ENCODE results near the gene MSL2.

- TF ChIP-seq POLR2A (IDR thresholded peaks at IDR 0.05) (no peak), CTCF (IDR thresholded peaks at IDR 0.05) (no peak)
Observed at GRCh38 chr3:136106101-136106500, 90.0 kb downstream of the MSL2 start.
